Tibial artery (tissue), 4 donors: Measurements from ENCODE around the gene CLEC4M.

Source experiments
- DNase-seq, 2 donors: peaks; one replicate each; pipeline ENCODE4 v3.0.0-alpha.2; 2019
- H3K27ac ChIP-seq, 2 donors: fragments of 200-600 bp; sonication (generic) in 1 of 2; 1 replicate in 1 of 2; 2 replicates in 1 of 2; pipeline ENCODE4 v1.5.1; 2018 to 2019; ENCODE audit warnings: mild to moderate bottlenecking in 1 of 2
- H3K27me3 ChIP-seq, 2 donors: fragments of 200-600 bp; sonication (generic) in 1 of 2; one replicate each; pipeline versions ENCODE4 v1.5.1 to v1.6.0; 2016 to 2019
- H3K36me3 ChIP-seq, 3 donors: fragments of 200-600 bp; sonication (generic) in 2 of 3; one replicate each; pipeline ENCODE4 v1.5.1; 2016 to 2019; ENCODE audit warnings: mild to moderate bottlenecking in 2 of 3
- H3K4me1 ChIP-seq, 4 donors: fragments of 200-600 bp; sonication (generic) in 2 of 4; 1 replicate in 3 of 4; 2 replicates in 1 of 4; pipeline ENCODE4 v1.5.1; 2016 to 2019
- H3K4me3 ChIP-seq, 2 donors: fragments of 200-600 bp; sonication (generic) in 1 of 2; 1 replicate in 1 of 2; 2 replicates in 1 of 2; pipeline ENCODE4 v1.5.1; 2018 to 2019; ENCODE audit warnings: mild to moderate bottlenecking in 2 of 2
- H3K9me3 ChIP-seq, 3 donors: fragments of 200-600 bp; sonication (generic) in 1 of 3; one replicate each; pipeline ENCODE4 v1.5.1; 2016 to 2019
- CTCF ChIP-seq, 2 experiments: fragments of 200-600 bp in 1 of 2; fragments of 450-650 bp in 1 of 2; IDR thresholded peaks; one replicate each; pipeline ENCODE4 v1.5.1; 2017 to 2019; ENCODE audit warnings: antibody characterized with exemption in 2 of 2, mild to moderate bottlenecking in 1 of 2, moderate library complexity in 1 of 2
- intact Hi-C: fragments of 100-400 bp; cut with DNase I; formaldehyde crosslinking; loops from one replicate; pipeline ENCODE4 v1.15.0; 2023; ENCODE audit warnings: low total_unique reads

CLEC4M gene

DNA sequence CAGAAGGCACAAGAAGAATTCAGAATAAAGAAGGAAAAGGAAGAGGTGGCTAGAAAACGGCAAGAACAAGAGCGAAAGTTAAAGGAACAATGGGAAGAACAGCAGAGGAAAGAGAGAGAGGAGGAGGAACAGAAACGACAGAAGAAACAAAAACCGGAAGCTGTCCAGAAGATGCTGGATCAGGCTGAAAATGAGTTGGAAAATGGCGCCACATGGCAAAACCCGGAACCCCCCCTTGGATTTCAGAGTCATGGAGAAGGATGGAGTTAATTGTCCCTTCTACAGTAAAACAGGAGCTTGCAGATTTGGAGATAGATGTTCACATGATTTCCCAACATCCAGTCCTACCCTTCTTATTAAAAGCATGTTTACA lies 22.4 kb upstream of the CLEC4M start:
- no peak for DNase-seq
- Histone ChIP-seq H3K27ac (no peak overlapping the region), H3K4me3 (no peak overlapping the region)

DNA sequence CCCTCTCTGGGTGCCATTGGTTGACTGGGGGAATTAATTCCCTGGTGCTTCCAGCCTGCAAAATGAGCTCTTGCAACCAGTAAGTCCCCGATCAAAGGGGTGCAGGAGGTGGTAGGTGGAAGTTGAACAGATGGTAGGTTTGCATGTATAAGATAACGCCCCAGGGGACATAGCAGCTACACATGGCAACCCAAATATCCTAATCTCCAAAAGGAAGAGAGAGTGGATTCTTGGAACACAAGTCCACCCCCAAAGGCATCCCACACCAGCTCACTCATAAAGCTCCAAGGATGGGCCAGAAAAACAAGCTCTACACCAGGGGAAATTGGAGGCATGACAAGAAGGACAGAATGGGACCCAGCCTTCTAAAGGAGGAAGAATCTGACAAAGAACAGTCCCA lies 20.5 kb upstream of the CLEC4M start:
- H3K9me3 ChIP-seq, result no peaks in the 10 kb centered on the region
- intact Hi-C loops, result no loop called here
- H3K27ac ChIP-seq, result no peak overlapping the region
- TF ChIP-seq CTCF (IDR thresholded peaks at IDR 0.05), result no peak
- H3K4me1 ChIP-seq, result no peaks in the 10 kb centered on the region
- DNase-seq, result no peak
- peaks cover 0 to 14% of the 10 kb centered on the region in 2 donors for H3K27me3 ChIP-seq
- H3K36me3 ChIP-seq, result no peaks in the 10 kb centered on the region
- no peak overlapping the region for H3K4me3 ChIP-seq

More for the DNA sequence above, 22.4 kb upstream of the CLEC4M start:
- Histone ChIP-seq H3K27me3 (peaks cover 0 to 4% of the 10 kb centered on the region in 2 donors), H3K9me3 (no peaks in the 10 kb centered on the region), H3K36me3 (no peaks in the 10 kb centered on the region), H3K4me1 (no peaks in the 10 kb centered on the region)
- no peak for TF ChIP-seq CTCF (IDR thresholded peaks at IDR 0.05)
- intact Hi-C loops, result no loop called here

- intact Hi-C loops, result no loop called here
- TF ChIP-seq CTCF (IDR thresholded peaks at IDR 0.05), result no peak
- H3K27ac ChIP-seq, result no peak overlapping the region
- DNase-seq, result no peak
- H3K27me3 ChIP-seq, result peaks cover 0 to 14% of the 10 kb centered on the region in 2 donors
- no peaks in the 10 kb centered on the region for H3K9me3 ChIP-seq
- no peaks in the 10 kb centered on the region for H3K36me3 ChIP-seq
- H3K4me1 ChIP-seq, result no peaks in the 10 kb centered on the region
- H3K4me3 ChIP-seq, result no peak overlapping the region
Measured at GRCh38 chr19:7742991-7743390, 20.1 kb upstream of the CLEC4M start.

DNA sequence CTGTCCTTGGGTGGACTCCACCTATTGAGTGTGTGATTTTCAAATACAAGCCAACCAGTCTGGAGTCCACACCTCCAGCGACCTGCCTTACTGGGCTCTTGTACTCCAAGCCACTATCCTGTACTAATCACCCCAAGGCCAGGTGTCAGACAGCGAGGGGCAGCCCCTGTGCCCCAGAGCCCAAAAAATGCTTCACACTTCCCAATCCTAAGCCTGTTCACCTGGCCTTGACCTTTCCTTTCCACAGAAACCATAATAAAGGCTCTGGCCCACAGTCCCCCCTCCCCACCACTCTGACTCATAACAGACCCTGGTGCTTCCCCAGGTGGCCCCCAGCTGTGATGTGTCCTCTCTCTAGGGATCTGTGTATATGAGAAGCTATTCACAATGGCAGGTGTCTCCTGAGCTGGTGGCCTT lies 19.6 kb upstream of the CLEC4M start:
- no peaks in the 10 kb centered on the region for H3K9me3 ChIP-seq
- H3K27ac ChIP-seq, result no peak overlapping the region
- TF ChIP-seq CTCF (IDR thresholded peaks at IDR 0.05), result no peak
- peaks cover 0 to 14% of the 10 kb centered on the region in 2 donors for H3K27me3 ChIP-seq
- H3K4me3 ChIP-seq, result no peak overlapping the region
- no peak for DNase-seq
- intact Hi-C loops, result no loop called here
- no peaks in the 10 kb centered on the region for H3K4me1 ChIP-seq
- H3K36me3 ChIP-seq, result no peaks in the 10 kb centered on the region

- Histone ChIP-seq H3K9me3 (no peaks in the 10 kb centered on the region), H3K27ac (no peak overlapping the region), H3K4me3 (no peak overlapping the region), H3K27me3 (peaks cover 0 to 16% of the 10 kb centered on the region in 2 donors), H3K36me3 (no peaks in the 10 kb centered on the region), H3K4me1 (no peaks in the 10 kb centered on the region)
- intact Hi-C loops, result no loop called here
- TF ChIP-seq CTCF (IDR thresholded peaks at IDR 0.05), result no peak
- DNase-seq, result no peak
Measured at GRCh38 chr19:7744199-7744786, 18.8 kb upstream of the CLEC4M start.
